ENCODE data around the gene LENG9.

- TF ChIP-seq, protein P1, sequence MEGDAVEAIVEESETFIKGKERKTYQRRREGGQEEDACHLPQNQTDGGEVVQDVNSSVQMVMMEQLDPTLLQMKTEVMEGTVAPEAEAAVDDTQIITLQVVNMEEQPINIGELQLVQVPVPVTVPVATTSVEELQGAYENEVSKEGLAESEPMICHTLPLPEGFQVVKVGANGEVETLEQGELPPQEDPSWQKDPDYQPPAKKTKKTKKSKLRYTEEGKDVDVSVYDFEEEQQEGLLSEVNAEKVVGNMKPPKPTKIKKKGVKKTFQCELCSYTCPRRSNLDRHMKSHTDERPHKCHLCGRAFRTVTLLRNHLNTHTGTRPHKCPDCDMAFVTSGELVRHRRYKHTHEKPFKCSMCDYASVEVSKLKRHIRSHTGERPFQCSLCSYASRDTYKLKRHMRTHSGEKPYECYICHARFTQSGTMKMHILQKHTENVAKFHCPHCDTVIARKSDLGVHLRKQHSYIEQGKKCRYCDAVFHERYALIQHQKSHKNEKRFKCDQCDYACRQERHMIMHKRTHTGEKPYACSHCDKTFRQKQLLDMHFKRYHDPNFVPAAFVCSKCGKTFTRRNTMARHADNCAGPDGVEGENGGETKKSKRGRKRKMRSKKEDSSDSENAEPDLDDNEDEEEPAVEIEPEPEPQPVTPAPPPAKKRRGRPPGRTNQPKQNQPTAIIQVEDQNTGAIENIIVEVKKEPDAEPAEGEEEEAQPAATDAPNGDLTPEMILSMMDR (IDR thresholded peaks at IDR 0.05; ENCODE audit: poor library complexity), result no peak
- no peak for TF ChIP-seq EZH2 (IDR thresholded peaks at IDR 0.05; ENCODE audit: borderline replicate concordance)
Measured at GRCh38 chr19:54448040-54448773, 15.4 kb downstream of the LENG9 start.

Measured in hepatocyte (in vitro differentiated cells).